HEK293 (cell line): ENCODE data around the gene PRKCQ.

Experiments
- CTCF ChIA-PET: fragments of 350-600 bp; formaldehyde crosslinking; extraction: SDS; loops from one replicate; lab custom pipeline; 2021; ENCODE audit warnings: antibody characterized with exemption; lab: Yijun Ruan, JAX
- POLR2A ChIA-PET: fragments of 300-600 bp; formaldehyde crosslinking; extraction: SDS; loops from one replicate; lab custom pipeline; 2020; ENCODE audit warnings: antibody characterized with exemption, inconsistent platforms; lab: Yijun Ruan, JAX
- H3K27ac ChIP-seq: fragments of 200-500 bp; sonication (Bioruptor generic); 2 replicates; pipeline ENCODE4 v1.5.1; 2014; ENCODE audit warnings: low read depth, low read length, control low read depth, inconsistent platforms; ENCODE audit errors: extremely low read depth
- H3K36me3 ChIP-seq, 2 experiments: fragments of 200-500 bp in 1 of 2; sonication (Bioruptor generic) in 1 of 2; 1 replicate in 1 of 2; 2 replicates in 1 of 2; pipeline ENCODE4 v1.5.1; 2014 to 2017; ENCODE audit warnings: inconsistent platforms in 2 of 2, low read length in 2 of 2; ENCODE audit not compliant: control insufficient read depth in 2 of 2, insufficient read depth in 1 of 2
- H3K4me1 ChIP-seq: fragments of 200-500 bp; sonication (Bioruptor generic); 2 replicates; pipeline ENCODE4 v1.5.1; 2014; ENCODE audit warnings: mild to moderate bottlenecking, low read length, inconsistent platforms; ENCODE audit not compliant: control insufficient read depth, insufficient read depth
- H3K4me3 ChIP-seq: 2 replicates; pipeline ENCODE4 v1.5.1; 2011; ENCODE audit warnings: low read depth, mild to moderate bottlenecking, control low read depth, low read length, moderate library complexity
- H3K9me3 ChIP-seq: fragments of 200-500 bp; sonication (Bioruptor generic); 2 replicates; pipeline ENCODE4 v1.5.1; 2014; ENCODE audit warnings: low read depth, low read length, inconsistent platforms; ENCODE audit not compliant: control insufficient read depth, insufficient read depth
- EGR2 ChIP-seq: fragments of 450-650 bp; formaldehyde crosslinking; IDR thresholded peaks from 2 replicates; pipeline ENCODE4 v1.5.1; 2016; ENCODE audit warnings: low read depth, missing biosample characterization, missing genetic modification characterization
- GFI1B ChIP-seq: fragments of 450-650 bp; formaldehyde crosslinking; IDR thresholded peaks from 2 replicates; pipeline ENCODE4 v1.5.1; 2016; ENCODE audit warnings: missing biosample characterization, missing genetic modification characterization
- GLI2 ChIP-seq: fragments of 450-650 bp; formaldehyde crosslinking; IDR thresholded peaks from 2 replicates; pipeline ENCODE4; 2017; ENCODE audit warnings: missing biosample characterization, missing genetic modification characterization, low read depth, borderline replicate concordance
- HOXC10 ChIP-seq: sonication (generic); formaldehyde crosslinking; IDR thresholded peaks from 2 replicates; pipeline ENCODE4 v1.8.1; 2023; ENCODE audit warnings: mild to moderate bottlenecking, missing genetic modification reagents
- KLF1 ChIP-seq: fragments of 450-650 bp; formaldehyde crosslinking; IDR thresholded peaks from 2 replicates; pipeline ENCODE4 v1.5.1; 2016; ENCODE audit warnings: missing biosample characterization, missing genetic modification characterization
- KLF17 ChIP-seq: fragments of 450-650 bp; formaldehyde crosslinking; IDR thresholded peaks from 2 replicates; pipeline ENCODE4 v1.5.1; 2016; ENCODE audit warnings: missing biosample characterization, missing genetic modification characterization
- PRDM6 ChIP-seq: fragments of 450-650 bp; formaldehyde crosslinking; IDR thresholded peaks from 2 replicates; pipeline ENCODE4 v1.5.1; 2017; ENCODE audit warnings: missing biosample characterization, missing genetic modification characterization
- REPIN1 ChIP-seq: fragments of 450-650 bp; formaldehyde crosslinking; IDR thresholded peaks from 2 replicates; pipeline ENCODE4 v1.5.1; 2017; ENCODE audit warnings: missing biosample characterization, missing genetic modification characterization, low read depth
- SALL2 ChIP-seq: fragments of 450-650 bp; formaldehyde crosslinking; IDR thresholded peaks from 2 replicates; pipeline ENCODE4 v1.5.0; 2017; ENCODE audit warnings: missing biosample characterization, mild to moderate bottlenecking, missing genetic modification characterization, borderline replicate concordance
- ZNF121 ChIP-seq: fragments of 450-650 bp; formaldehyde crosslinking; IDR thresholded peaks from 2 replicates; pipeline ENCODE4 v1.5.1; 2016; ENCODE audit warnings: missing biosample characterization, missing genetic modification characterization
- ZNF132 ChIP-seq: fragments of 450-650 bp; formaldehyde crosslinking; IDR thresholded peaks from 2 replicates; pipeline ENCODE4 v1.5.1; 2017; ENCODE audit warnings: missing biosample characterization, missing genetic modification characterization, borderline replicate concordance
- ZNF366 ChIP-seq: fragments of 450-650 bp; formaldehyde crosslinking; conservative IDR thresholded peaks from 2 replicates; pipeline ENCODE4 v1.5.1; 2016; ENCODE audit warnings: missing biosample characterization, missing genetic modification characterization
- ZNF513 ChIP-seq: fragments of 450-650 bp; IDR thresholded peaks from 2 replicates; pipeline ENCODE4 v1.5.1; 2018; ENCODE audit warnings: missing biosample characterization, missing genetic modification characterization
- ZNF544 ChIP-seq: fragments of 450-650 bp; formaldehyde crosslinking; IDR thresholded peaks from 2 replicates; pipeline ENCODE4 v1.5.0; 2017; ENCODE audit warnings: missing biosample characterization, missing genetic modification characterization
- ZNF610 ChIP-seq: fragments of 450-650 bp; formaldehyde crosslinking; IDR thresholded peaks from 2 replicates; pipeline ENCODE4 v1.5.1; 2016; ENCODE audit warnings: missing biosample characterization, missing genetic modification characterization, borderline replicate concordance
- ZNF621 ChIP-seq: fragments of 450-650 bp; formaldehyde crosslinking; IDR thresholded peaks from 2 replicates; pipeline ENCODE4 v1.5.1; 2017; ENCODE audit warnings: missing biosample characterization, missing genetic modification characterization
- ZNF704 ChIP-seq: fragments of 450-650 bp; formaldehyde crosslinking; IDR thresholded peaks from 2 replicates; pipeline ENCODE4 v1.5.1; 2016; ENCODE audit warnings: missing biosample characterization, missing genetic modification characterization

Gene PRKCQ

GRCh38 chr10:6465437-6465836 is 114.6 kb downstream of the PRKCQ start:
- Histone ChIP-seq H3K36me3 (no peaks in the 10 kb centered on the region; a peak in 1 of 3 replicates), H3K9me3 (no peaks in the 10 kb centered on the region), H3K4me3 (no peak overlapping the region), H3K4me1 (no peaks in the 10 kb centered on the region), H3K27ac (no peak overlapping the region)
- POLR2A ChIA-PET, result no interaction called here
- CTCF ChIA-PET, result interaction anchor here (0.7 kb wide), 1 partner anchor 196 kb away, joined by 3 read pairs; no protein-coding TSS in a partner anchor
- TF ChIP-seq ZNF544 (tag by site-specific recombination) (no peak), ZNF366 (tag by site-specific recombination) (no peak), ZNF621 (tag by site-specific recombination) (no peak), REPIN1 (no peak), ZNF704 (tag by site-specific recombination) (no peak), PRDM6 (tag by site-specific recombination) (no peak), SALL2 (no peak), HOXC10 (CRISPR knock-in tag) (no peak), ZNF610 (tag by site-specific recombination) (no peak), ZNF121 (no peak), ZNF513 (tag by site-specific recombination) (no peak), KLF17 (tag by site-specific recombination) (no peak), GLI2 (tag by site-specific recombination) (no peak), ZNF132 (tag by site-specific recombination) (no peak), GFI1B (tag by site-specific recombination) (no peak)

- no peaks in the 10 kb centered on the region for H3K9me3 ChIP-seq
- H3K27ac ChIP-seq, result no peak overlapping the region
- TF ChIP-seq EGR2 (tag by site-specific recombination) (peak; percentile 32; the same call in 1 of the 2 replicates), ZNF121 (no peak), KLF1 (peak; percentile 64; the same call in 1 of the 2 replicates)
- CTCF ChIA-PET, result interaction anchor here (0.7 kb wide), 1 partner anchor 196 kb away, joined by 3 read pairs; no protein-coding TSS in a partner anchor
- H3K36me3 ChIP-seq, result no peaks in the 10 kb centered on the region; a peak in 1 of 3 replicates
- no peaks in the 10 kb centered on the region for H3K4me1 ChIP-seq
- no peak overlapping the region for H3K4me3 ChIP-seq
- POLR2A ChIA-PET, result no interaction called here
Observed at GRCh38 chr10:6464862-6465430, 115.1 kb downstream of the PRKCQ start.
